Mucosa of descending colon (tissue), 3 donors: Measurements from ENCODE around the gene SDF4. TPM values are rescaled to one million over a fixed set of nuclear protein-coding genes. Genes with fewer than 3 reads are reported as not detected.
A peak's percentile ranks its signal among the peaks of the same experiment; 100 is the strongest.
"Not testable (repeated sequence)": the region's sequence is repeated elsewhere in the genome, so short reads cannot be mapped to it uniquely, and the experiment has no call there.

Experiments
- ATAC-seq: fragments of 200-7000 bp; cut with Tn5 transposase; one replicate; pipeline ENCODE4 v1.9.1; 2020; ENCODE audit warnings: mild to moderate bottlenecking, moderate library complexity
- DNase-seq, 3 donors: peaks; one replicate each; pipeline ENCODE4 v3.0.0-alpha.2; 2020
- H3K36me3 ChIP-seq: fragments of 200-600 bp; one replicate; pipeline ENCODE4 v1.8.0; 2021; ENCODE audit warnings: low read depth, mild to moderate bottlenecking
- H3K4me1 ChIP-seq: fragments of 200-600 bp; one replicate; pipeline ENCODE4 v1.8.0; 2021; ENCODE audit warnings: low read depth, mild to moderate bottlenecking
- H3K4me3 ChIP-seq: fragments of 200-600 bp; one replicate; pipeline ENCODE4 v1.8.0; 2021; ENCODE audit warnings: mild to moderate bottlenecking
- H3K9me3 ChIP-seq: fragments of 200-600 bp; one replicate; pipeline ENCODE4 v1.8.0; 2021; ENCODE audit warnings: mild to moderate bottlenecking
- CTCF ChIP-seq: fragments of 200-600 bp; IDR thresholded peaks from one replicate; pipeline ENCODE4 v1.8.0; 2022; ENCODE audit warnings: antibody characterized with exemption, mild to moderate bottlenecking
- intact Hi-C, 2 donors: fragments of 100-400 bp; cut with DNase I in 1 of 2; cut with micrococcal nuclease in 1 of 2; formaldehyde crosslinking; loops; one replicate each; pipeline versions ENCODE4 v1.11.0 to v1.11.1; 2022; cut with DNase I, micrococcal nuclease
- total RNA-seq, 3 donors: library from RNA; stranded (reverse); fragmentation: NEBNext Ultra II Directional in 2 of 3; extraction: Animal tissue kit (Norgen Biotek cat#: 25700) in 2 of 3; gene quantifications; one replicate each; pipeline versions ENCODE4 v1.2.1 to v1.2.4, GENCODE V29; 2021 to 2023
- donor health status: DM: no; HTN: no; CAD: no; lungs with moderate emphysema.
- donor health status: DM: no; HTN: no; CAD: no.
- donor health status: DM: no; HTN: yes; CAD: no.

SDF4 gene
- total RNA-seq, 3 donors from 2014 or later = 169 to 257 (median 226) TPM

GRCh38 chr1:1197551-1198422 lies 34.0 kb downstream of the SDF4 start:
- intact Hi-C loops = no loop called here
- DNase-seq = peak in 2 of 3 donors; percentile 20 to 46
- TF ChIP-seq CTCF = no peak
- no peak for ATAC-seq
- Histone ChIP-seq H3K9me3 (peaks cover 9% of the 10 kb centered on the region), H3K36me3 (no peaks in the 10 kb centered on the region), H3K4me1 (peaks cover 3% of the 10 kb centered on the region), H3K4me3 (no peak overlapping the region)

DNA sequence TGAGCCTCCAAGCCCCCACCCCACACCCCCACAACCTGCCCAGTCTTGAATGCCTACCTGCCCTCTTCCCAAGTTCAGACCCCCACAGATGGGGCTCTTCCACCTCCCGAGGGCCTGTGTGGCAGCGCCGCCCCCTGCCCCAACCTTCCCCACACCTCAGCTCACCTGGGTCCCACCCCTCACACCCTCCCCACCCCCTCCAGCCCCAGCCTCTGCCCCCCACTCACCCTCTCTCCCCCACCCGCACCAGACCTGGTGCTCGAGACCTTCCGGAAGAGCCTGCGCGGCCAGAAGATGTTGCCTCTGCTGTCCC lies 34.7 kb downstream of the SDF4 start:
- DNase-seq (peak in 1 of 3 donors; percentile 14), ATAC-seq (no peak)
- Histone ChIP-seq H3K4me3 (no peak overlapping the region), H3K9me3 (peaks cover 9% of the 10 kb centered on the region), H3K36me3 (no peaks in the 10 kb centered on the region), H3K4me1 (peaks cover 3% of the 10 kb centered on the region)
- intact Hi-C loops = no loop called here
- TF ChIP-seq CTCF = no peak

GRCh38 chr1:1196431-1197187 lies 35.2 kb downstream of the SDF4 start:
- no peak for ATAC-seq
- H3K9me3 ChIP-seq = peaks cover 9% of the 10 kb centered on the region
- H3K4me3 ChIP-seq = no peak overlapping the region
- H3K36me3 ChIP-seq = no peaks in the 10 kb centered on the region
- DNase-seq = peak in 1 of 3 donors; percentile 17
- H3K4me1 ChIP-seq = peaks cover 3% of the 10 kb centered on the region
- intact Hi-C loops = no loop called here
- TF ChIP-seq CTCF = no peak

DNA sequence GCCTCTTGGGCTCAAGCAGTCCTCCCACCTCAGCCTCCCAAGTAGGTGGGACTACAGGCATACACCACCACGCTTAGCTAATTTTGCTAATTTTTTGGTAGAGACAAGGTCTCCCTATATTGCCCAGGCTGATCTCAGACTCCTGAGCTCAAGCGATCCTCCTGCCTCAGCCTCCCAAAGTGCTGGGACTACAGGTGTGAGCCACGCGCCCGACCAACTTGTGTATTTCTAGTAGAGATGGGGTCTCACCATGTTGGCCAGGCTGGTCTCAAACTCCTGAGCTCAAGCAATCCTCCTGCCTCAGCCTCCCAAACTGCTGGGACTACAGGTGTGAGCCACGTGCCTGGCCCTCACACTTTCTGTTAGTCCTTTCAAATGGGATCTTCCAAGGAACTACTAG lies 36.1 kb downstream of the SDF4 start:
- H3K4me1 ChIP-seq, ATAC-seq, DNase-seq, H3K36me3 ChIP-seq, H3K4me3 ChIP-seq, H3K9me3 ChIP-seq, intact Hi-C loops: not testable (repeated sequence)

DNA sequence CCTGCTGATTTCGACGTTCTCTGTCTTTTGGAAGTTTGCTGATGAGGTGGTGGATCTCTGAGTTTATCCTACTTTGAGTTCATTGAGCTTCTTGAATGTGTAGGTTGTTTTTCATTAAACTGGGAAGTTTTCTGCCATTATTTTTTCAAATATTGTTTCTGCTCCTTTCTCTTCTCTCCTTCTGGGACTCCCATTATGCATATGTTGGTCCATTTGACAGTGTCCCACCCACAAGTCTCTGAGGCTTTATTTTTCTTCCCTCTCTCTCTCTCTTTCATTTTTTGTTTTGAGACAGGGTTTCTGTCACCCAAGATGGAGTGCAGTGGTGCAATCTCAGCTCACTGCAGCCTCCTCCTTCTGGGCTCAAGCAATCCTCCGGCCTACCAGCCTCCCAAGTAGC lies 37.1 kb downstream of the SDF4 start:
- DNase-seq = no peak
- no peaks in the 10 kb centered on the region for H3K4me1 ChIP-seq

More for the DNA sequence above, 37.1 kb downstream of the SDF4 start:
- Histone ChIP-seq H3K4me3 (no peak overlapping the region), H3K9me3 (peaks cover 9% of the 10 kb centered on the region), H3K36me3 (no peaks in the 10 kb centered on the region)
- no peak for ATAC-seq
- intact Hi-C loops = no loop called here
- TF ChIP-seq CTCF = no peak
